Stimulated activated effector memory CD8-positive, alpha-beta T cell treated with anti-CD3 and anti-CD28 coated beads, Interleukin-12 subunit alpha, Interleukin-12 subunit beta, amount 100 ng/mL, for 72 hours (primary cell): ENCODE results near the gene EOMES.

Experiments
- ATAC-seq: fragments of 150-1000 bp; cut with Tn5 transposase; 2 replicates; pipeline ENCODE4 v1.10.0; 2021
- DNase-seq, 2 donors: peaks; one replicate each; pipeline ENCODE4 v3.0.0; 2021 to 2022; ENCODE audit warnings: low spot score in 2 of 2
- H3K27ac Mint-ChIP-seq: one replicate; pipeline ENCODE4 v1.8.0; 2022; ENCODE audit warnings: mild to moderate bottlenecking, mixed read lengths
- H3K36me3 Mint-ChIP-seq: one replicate; pipeline ENCODE4 v1.8.0; 2022; ENCODE audit warnings: mild to moderate bottlenecking, mixed read lengths
- H3K4me1 Mint-ChIP-seq: one replicate; pipeline ENCODE4 v1.8.0; 2022; ENCODE audit warnings: mixed read lengths
- H3K4me3 Mint-ChIP-seq: one replicate; pipeline ENCODE4 v1.8.0; 2022; ENCODE audit warnings: mild to moderate bottlenecking, mixed read lengths
- H3K9me3 Mint-ChIP-seq: one replicate; pipeline ENCODE4 v1.8.0; 2022; ENCODE audit warnings: mixed read lengths

Gene EOMES

GRCh38 chr3:27677565-27677964, 44.6 kb downstream of the EOMES start:
- ATAC-seq: no peak
- DNase-seq: no peak
- H3K27ac Mint-ChIP-seq: no peak overlapping the region

GRCh38 chr3:27675287-27675686, 46.8 kb downstream of the EOMES start:
- ATAC-seq (no peak), DNase-seq (no peak)
- no peaks in the 10 kb centered on the region for H3K9me3 Mint-ChIP-seq
- no peak overlapping the region for H3K4me3 Mint-ChIP-seq
- no peak overlapping the region for H3K27ac Mint-ChIP-seq
- no peaks in the 10 kb centered on the region for H3K4me1 Mint-ChIP-seq
- H3K36me3 Mint-ChIP-seq: no peaks in the 10 kb centered on the region

More at GRCh38 chr3:27677565-27677964, 44.6 kb downstream of the EOMES start:
- H3K9me3 Mint-ChIP-seq: no peaks in the 10 kb centered on the region
- peaks cover 10% of the 10 kb centered on the region for H3K4me1 Mint-ChIP-seq
- no peak overlapping the region for H3K4me3 Mint-ChIP-seq
- no peaks in the 10 kb centered on the region for H3K36me3 Mint-ChIP-seq

GRCh38 chr3:27673701-27674100, 48.4 kb downstream of the EOMES start:
- no peak for ATAC-seq
- Mint-ChIP-seq H3K4me3 (no peak overlapping the region), H3K9me3 (no peaks in the 10 kb centered on the region), H3K4me1 (no peaks in the 10 kb centered on the region), H3K36me3 (no peaks in the 10 kb centered on the region), H3K27ac (no peak overlapping the region)
- no peak for DNase-seq

GRCh38 chr3:27671101-27671500, 51.0 kb downstream of the EOMES start:
- no peaks in the 10 kb centered on the region for H3K9me3 Mint-ChIP-seq
- H3K4me1 Mint-ChIP-seq: peaks cover 8% of the 10 kb centered on the region
- no peak overlapping the region for H3K4me3 Mint-ChIP-seq
- H3K27ac Mint-ChIP-seq: no peak overlapping the region
- no peak for DNase-seq
- no peak for ATAC-seq
- no peaks in the 10 kb centered on the region for H3K36me3 Mint-ChIP-seq

- Mint-ChIP-seq H3K36me3 (no peaks in the 10 kb centered on the region), H3K4me1 (peaks cover 9% of the 10 kb centered on the region), H3K27ac (no peak overlapping the region), H3K4me3 (no peak overlapping the region), H3K9me3 (no peaks in the 10 kb centered on the region)
- ATAC-seq (no peak), DNase-seq (no peak)
These were observed 51.5 kb downstream of the EOMES start for GRCh38 chr3:27670619-27671018.

GRCh38 chr3:27669591-27669990, 52.5 kb downstream of the EOMES start:
- Mint-ChIP-seq H3K4me1 (peaks cover 9% of the 10 kb centered on the region), H3K9me3 (no peaks in the 10 kb centered on the region), H3K27ac (peak overlapping the region; percentile 13), H3K36me3 (no peaks in the 10 kb centered on the region), H3K4me3 (no peak overlapping the region)
- no peak for DNase-seq
- ATAC-seq: peak; percentile 97

GRCh38 chr3:27667751-27668150, 54.4 kb downstream of the EOMES start:
- H3K36me3 Mint-ChIP-seq: no peaks in the 10 kb centered on the region
- H3K27ac Mint-ChIP-seq: no peak overlapping the region
- peaks cover 9% of the 10 kb centered on the region for H3K4me1 Mint-ChIP-seq
- H3K9me3 Mint-ChIP-seq: no peaks in the 10 kb centered on the region
- ATAC-seq (no peak), DNase-seq (no peak)
- no peak overlapping the region for H3K4me3 Mint-ChIP-seq

- DNase-seq (no peak), ATAC-seq (no peak)
- Mint-ChIP-seq H3K9me3 (no peaks in the 10 kb centered on the region), H3K36me3 (no peaks in the 10 kb centered on the region), H3K27ac (peak overlapping the region; percentile 13), H3K4me1 (peaks cover 14% of the 10 kb centered on the region), H3K4me3 (no peak overlapping the region)
These were observed 55.4 kb downstream of the EOMES start for GRCh38 chr3:27666708-27667107.

- Mint-ChIP-seq H3K4me1 (peaks cover 18% of the 10 kb centered on the region), H3K9me3 (no peaks in the 10 kb centered on the region), H3K36me3 (no peaks in the 10 kb centered on the region), H3K27ac (peak overlapping the region; percentile 13), H3K4me3 (no peak overlapping the region)
- ATAC-seq: no peak
- DNase-seq: no peak
These were observed 55.9 kb downstream of the EOMES start for GRCh38 chr3:27666272-27666671.
